Neural cell (in vitro differentiated cells): ENCODE data around the gene PSMD8. TPM values are rescaled to one million over a fixed set of nuclear protein-coding genes. Genes with fewer than 3 reads are reported as not detected.

Experiments used
- H2AFZ ChIP-seq: fragments of 200-600, 300-800 bp; sonication (generic), shearing (Covaris generic); 2 replicates; pipeline ENCODE4 v1.6.0; 2014; ENCODE audit warnings: low read depth, mild to moderate bottlenecking, antibody characterized with exemption, low read length, moderate library complexity
- H3F3A ChIP-seq: fragments of 200-600 bp; shearing (Covaris generic); 2 replicates; pipeline ENCODE4 v1.6.1; 2016; ENCODE audit warnings: mild to moderate bottlenecking, moderate library complexity, mixed read lengths, antibody characterized with exemption, low read length; ENCODE audit not compliant: insufficient read depth, poor library complexity, severe bottlenecking
- H3K27ac ChIP-seq: fragments of 200-600, 300-800 bp; sonication (generic), shearing (Covaris generic); 2 replicates; pipeline ENCODE4 v1.5.1; 2014; ENCODE audit warnings: mild to moderate bottlenecking, low read length, moderate library complexity
- H3K27me3 ChIP-seq: fragments of 300-800, 200-600 bp; sonication (generic), shearing (Covaris generic); 2 replicates; pipeline ENCODE4 v1.6.0; 2014; ENCODE audit warnings: mild to moderate bottlenecking, low read depth, low read length, moderate library complexity; ENCODE audit not compliant: insufficient read depth
- H3K36me3 ChIP-seq: fragments of 300-800, 200-600 bp; sonication (generic), shearing (Covaris generic); 2 replicates; pipeline ENCODE4 v1.5.1; 2014; ENCODE audit warnings: mild to moderate bottlenecking, antibody characterized with exemption, low read length, moderate library complexity; ENCODE audit not compliant: insufficient read depth
- H3K4me2 ChIP-seq: fragments of 300-800, 200-600 bp; sonication (generic), shearing (Covaris generic); 2 replicates; pipeline ENCODE4 v1.6.0; 2014; ENCODE audit warnings: mild to moderate bottlenecking, low read length
- H3K4me3 ChIP-seq: fragments of 300-800, 200-600 bp; sonication (generic), shearing (Covaris generic); 2 replicates; pipeline ENCODE4 v1.5.1; 2014; ENCODE audit warnings: mild to moderate bottlenecking, low read length, moderate library complexity
- H3K79me2 ChIP-seq: fragments of 200-600 bp; shearing (Covaris generic); replicated peaks from 2 replicates; pipeline ENCODE4 v1.6.0; 2014; ENCODE audit warnings: mild to moderate bottlenecking, low read length, moderate library complexity; ENCODE audit not compliant: insufficient read depth
- H3K9ac ChIP-seq: fragments of 300-800, 200-600 bp; sonication (generic), shearing (Covaris generic); 2 replicates; pipeline ENCODE4 v1.6.1; 2016; ENCODE audit warnings: mild to moderate bottlenecking, low read length, mixed read lengths
- H3K9me2 ChIP-seq: fragments of 200-600 bp; shearing (Covaris generic); 2 replicates; pipeline ENCODE4 v1.6.1; 2016; ENCODE audit warnings: mild to moderate bottlenecking, low read length, mixed read lengths; ENCODE audit not compliant: insufficient read depth
- H3K9me3 ChIP-seq: fragments of 200-600, 300-800 bp; sonication (generic), shearing (Covaris generic); 2 replicates; pipeline ENCODE4 v1.6.1; 2016; ENCODE audit warnings: mild to moderate bottlenecking, mixed run types, low read length, moderate library complexity, mixed read lengths
- H4K20me1 ChIP-seq: fragments of 200-600 bp; shearing (Covaris generic); 2 replicates; pipeline ENCODE4 v1.6.1; 2016; ENCODE audit warnings: mild to moderate bottlenecking, mixed run types; ENCODE audit not compliant: insufficient read depth
- CTCF ChIP-seq: fragments of 450-650 bp; IDR thresholded peaks from 2 replicates; pipeline ENCODE4 v1.5.1; 2014; ENCODE audit warnings: antibody characterized with exemption, mild to moderate bottlenecking, moderate library complexity; ENCODE audit not compliant: poor library complexity, severe bottlenecking
- EP300 ChIP-seq: fragments of 450-650 bp; conservative IDR thresholded peaks from 2 replicates; pipeline ENCODE4 v1.6.1; 2014; ENCODE audit warnings: antibody characterized with exemption, mild to moderate bottlenecking, moderate library complexity; ENCODE audit not compliant: poor library complexity, severe bottlenecking
- EZH2 ChIP-seq: fragments of 200-600, 300-800 bp; shearing (Covaris generic), sonication (generic); IDR thresholded peaks from 2 replicates; pipeline ENCODE4 v1.6.1; 2014; ENCODE audit warnings: antibody characterized with exemption, low read length, borderline replicate concordance, mild to moderate bottlenecking; ENCODE audit not compliant: insufficient read depth, poor library complexity, severe bottlenecking
- MXI1 ChIP-seq: fragments of 450-650 bp; conservative IDR thresholded peaks from 2 replicates; pipeline ENCODE4 v1.6.1; 2014; ENCODE audit warnings: antibody characterized with exemption, mild to moderate bottlenecking; ENCODE audit not compliant: poor library complexity, severe bottlenecking
- POLR2AphosphoS5 ChIP-seq: IDR thresholded peaks from 2 replicates; pipeline ENCODE4 v1.6.1; 2012
- RAD21 ChIP-seq: fragments of 450-650 bp; conservative IDR thresholded peaks from 2 replicates; pipeline ENCODE4 v1.6.1; 2014; ENCODE audit warnings: antibody characterized with exemption, mild to moderate bottlenecking, moderate library complexity
- REST ChIP-seq: IDR thresholded peaks from 2 replicates; pipeline ENCODE4 v1.6.1; 2012; ENCODE audit warnings: borderline replicate concordance
- SMC3 ChIP-seq: fragments of 450-650 bp; conservative IDR thresholded peaks from 2 replicates; pipeline ENCODE4 v1.6.1; 2014; ENCODE audit warnings: antibody characterized with exemption, mild to moderate bottlenecking, moderate library complexity; ENCODE audit not compliant: poor library complexity
- TAF1 ChIP-seq: IDR thresholded peaks from 2 replicates; pipeline ENCODE4 v1.6.1; 2012; ENCODE audit warnings: low read depth
- polyA plus RNA-seq: library from polyadenylated mRNA; depleted of rRNA; stranded (reverse); fragments of >200 nt; gene quantifications from 2 replicates; pipeline ENCODE4 v1.2.3, GENCODE V29; 2014

Gene PSMD8
- polyA plus RNA-seq, 1 donor from 2014 or later: 334 TPM

- H3K9ac ChIP-seq: no peak overlapping the region
- H3K9me3 ChIP-seq: no peaks in the 10 kb centered on the region
- no peaks in the 10 kb centered on the region for H3K36me3 ChIP-seq
- H3K9me2 ChIP-seq: no peaks in the 10 kb centered on the region
- TF ChIP-seq SMC3 (no peak), EZH2 (no peak), POLR2AphosphoS5 (no peak), TAF1 (no peak), REST (no peak), MXI1 (no peak), EP300 (no peak), CTCF (no peak), RAD21 (no peak)
- no peaks in the 10 kb centered on the region for H3K79me2 ChIP-seq
- peaks cover 3% of the 10 kb centered on the region for H3F3A ChIP-seq
- H3K4me2 ChIP-seq: no peak overlapping the region
- H4K20me1 ChIP-seq: no peaks in the 10 kb centered on the region
- no peak overlapping the region for H3K4me3 ChIP-seq
- no peak overlapping the region for H3K27ac ChIP-seq
- H2AFZ ChIP-seq: no peak overlapping the region
- no peaks in the 10 kb centered on the region for H3K27me3 ChIP-seq
Observed at GRCh38 chr19:38404858-38405257, 30.5 kb downstream of the PSMD8 start.

GRCh38 chr19:38405276-38405675, 30.9 kb downstream of the PSMD8 start:
- H3K79me2 ChIP-seq: no peaks in the 10 kb centered on the region
- H3K9me2 ChIP-seq: no peaks in the 10 kb centered on the region
- TF ChIP-seq CTCF (no peak), SMC3 (no peak), REST (no peak), POLR2AphosphoS5 (no peak), EZH2 (no peak), RAD21 (no peak), EP300 (no peak), MXI1 (no peak), TAF1 (no peak)

More at GRCh38 chr19:38405276-38405675, 30.9 kb downstream of the PSMD8 start:
- Histone ChIP-seq H4K20me1 (no peaks in the 10 kb centered on the region), H3K4me3 (no peak overlapping the region), H3K4me2 (no peak overlapping the region), H2AFZ (no peak overlapping the region), H3F3A (peaks cover 3% of the 10 kb centered on the region), H3K9ac (no peak overlapping the region), H3K27ac (no peak overlapping the region), H3K27me3 (no peaks in the 10 kb centered on the region), H3K36me3 (no peaks in the 10 kb centered on the region), H3K9me3 (no peaks in the 10 kb centered on the region)
